PC-3 (cell line): ENCODE data around the gene TMPRSS2. TPM values are rescaled to one million over a fixed set of nuclear protein-coding genes. Genes with fewer than 3 reads are reported as not detected.

Source experiments
- ATAC-seq: fragments of 200-7000 bp; cut with Tn5 transposase; 2 replicates; pipeline ENCODE4 v1.9.1; 2020; ENCODE audit warnings: mild to moderate bottlenecking, moderate library complexity
- BruUV-seq: library from RNA; stranded (reverse); fragments of 400-500 nt; replicated peaks from 2 replicates; lab custom pipeline; 2021; lab: Mats Ljungman, UMichigan
- CTCF ChIA-PET: fragments of 300-600 bp; sonication (Branson Sonifier 250); formaldehyde crosslinking; loops from one replicate; lab custom pipeline; 2022; ENCODE audit warnings: antibody characterized with exemption; lab: Charles Lee
- POLR2A ChIA-PET: fragments of 300-600 bp; sonication (Branson Sonifier 250); formaldehyde crosslinking; loops from one replicate; lab custom pipeline; 2022; ENCODE audit warnings: antibody characterized with exemption; ENCODE audit not compliant: unreplicated experiment; lab: Charles Lee
- DNase-seq: peaks from one replicate; pipeline ENCODE4 v3.0.0-alpha.2; 2015
- H2AFZ ChIP-seq: fragments of 300-600 bp; sonication (generic); 2 replicates; pipeline ENCODE4 v1.6.0; 2016; ENCODE audit warnings: antibody characterized with exemption, low read length
- H3F3A ChIP-seq: fragments of 300-600 bp; sonication (generic); one replicate; pipeline ENCODE4 v1.6.0; 2017; ENCODE audit warnings: antibody characterized with exemption, low read length, control low read depth, mild to moderate bottlenecking; ENCODE audit not compliant: unreplicated experiment
- H3K27ac ChIP-seq: fragments of 300-600 bp; sonication (generic); 2 replicates; pipeline ENCODE4 v1.5.1; 2016; ENCODE audit warnings: mild to moderate bottlenecking, low read length
- H3K27me3 ChIP-seq: fragments of 300-600 bp; sonication (generic); 2 replicates; pipeline ENCODE4 v1.6.1; 2016; ENCODE audit warnings: low read length, mixed read lengths
- H3K36me3 ChIP-seq: fragments of 300-600 bp; sonication (generic); 2 replicates; pipeline ENCODE4 v1.6.1; 2016; ENCODE audit warnings: low read depth, mixed run types, low read length, mixed read lengths
- H3K4me1 ChIP-seq: fragments of 300-600 bp; sonication (generic); 2 replicates; pipeline ENCODE4 v1.5.1; 2016; ENCODE audit warnings: low read length; ENCODE audit not compliant: insufficient read depth
- H3K4me2 ChIP-seq: fragments of 300-600 bp; sonication (generic); 2 replicates; pipeline ENCODE4 v1.6.0; 2016; ENCODE audit warnings: low read length
- H3K4me3 ChIP-seq: fragments of 300-600 bp; sonication (generic); 2 replicates; pipeline ENCODE4 v1.5.1; 2016; ENCODE audit warnings: mild to moderate bottlenecking, low read length, mixed read lengths
- H3K79me2 ChIP-seq: fragments of 300-600 bp; sonication (generic); 2 replicates; pipeline ENCODE4 v1.6.1; 2017; ENCODE audit warnings: low read length, mixed read lengths
- H3K9ac ChIP-seq: fragments of 300-600 bp; sonication (generic); 2 replicates; pipeline ENCODE4 v1.6.0; 2016; ENCODE audit warnings: mild to moderate bottlenecking, low read length
- H3K9me2 ChIP-seq: fragments of 300-600 bp; sonication (generic); replicated peaks from 2 replicates; pipeline ENCODE4 v1.6.1; 2016; ENCODE audit warnings: mixed run types, low read length, mixed read lengths
- H3K9me3 ChIP-seq: fragments of 300-600 bp; sonication (generic); 2 replicates; pipeline ENCODE4 v1.6.1; 2016; ENCODE audit warnings: low read length, mixed read lengths
- H4K20me1 ChIP-seq: fragments of 300-600 bp; sonication (generic); 2 replicates; pipeline ENCODE4 v1.6.1; 2016; ENCODE audit warnings: low read length, mixed read lengths
- EZH2 ChIP-seq: fragments of 300-600 bp; sonication (generic); IDR thresholded peaks from one replicate; pipeline ENCODE4 v1.6.1; 2017; ENCODE audit warnings: antibody characterized with exemption, mild to moderate bottlenecking, low read length; ENCODE audit not compliant: unreplicated experiment
- EZH2phosphoT487 ChIP-seq: fragments of 300-600 bp; sonication (generic); IDR thresholded peaks from 2 replicates; pipeline ENCODE4 v1.6.1; 2018; ENCODE audit warnings: mild to moderate bottlenecking, antibody characterized with exemption, low read length, borderline replicate concordance
- intact Hi-C: fragments of 100-400 bp; cut with micrococcal nuclease; formaldehyde crosslinking; loops from 2 replicates; pipeline ENCODE4 v1.9.0; 2023
- total RNA-seq: library from RNA; depleted of rRNA; stranded (reverse); fragments of >200 nt; gene quantifications from 2 replicates; pipeline ENCODE4 v1.2.3, GENCODE V29; 2014
- TF ChIP-seq, protein P1 (sequence below): fragments of 300-600 bp; sonication (generic); conservative IDR thresholded peaks from 2 replicates; pipeline ENCODE4 v1.5.1; 2017; ENCODE audit warnings: antibody characterized with exemption, low read depth, mild to moderate bottlenecking, low read length

Gene TMPRSS2
- total RNA-seq, 1 experiment from 2014 or later, result 15.8 TPM

DNA sequence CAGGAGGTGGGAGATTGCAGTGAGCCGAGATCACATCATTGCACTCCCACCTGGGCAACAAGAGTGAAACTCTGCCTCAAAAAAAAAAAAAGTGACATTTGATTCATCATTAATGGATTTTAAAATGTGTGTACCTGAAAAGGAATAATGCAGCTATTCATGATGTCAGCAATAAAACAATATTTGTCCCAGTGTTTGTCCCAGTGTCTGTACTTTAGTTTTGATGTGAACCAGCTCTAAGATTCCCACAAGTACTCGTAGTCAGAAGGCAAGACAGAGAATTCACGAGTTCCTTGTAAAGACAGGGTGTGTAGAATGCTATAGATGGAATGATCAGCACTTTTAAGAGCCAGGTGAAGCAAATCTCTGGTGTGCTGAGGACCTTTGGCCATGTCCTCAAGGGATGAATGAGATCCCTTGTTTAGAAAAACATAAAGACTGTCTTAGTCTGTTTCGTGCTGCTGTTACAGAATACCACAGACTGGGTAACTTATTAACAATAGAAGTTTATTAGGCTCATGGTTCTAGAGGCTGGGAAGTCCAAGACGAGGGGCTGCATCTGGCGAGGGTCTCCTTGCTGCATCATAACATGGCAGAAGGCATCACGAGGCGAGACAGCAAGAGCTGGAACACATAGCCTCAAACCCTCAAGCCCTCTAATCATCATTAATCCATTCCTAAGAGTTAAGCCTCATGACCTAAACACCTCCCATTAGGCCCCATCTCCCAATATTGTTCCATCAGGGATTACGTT is 12.0 kb upstream of the TMPRSS2 start:
- no peaks in the 10 kb centered on the region for H4K20me1 ChIP-seq
- no peak overlapping the region for H3K9ac ChIP-seq
- no TSS peak for BruUV-seq
- no peaks in the 10 kb centered on the region for H3K27me3 ChIP-seq
- H3F3A ChIP-seq, result no peaks in the 10 kb centered on the region
- no peaks in the 10 kb centered on the region for H3K36me3 ChIP-seq
- DNase-seq (no peak), ATAC-seq (no peak)
- no peaks in the 10 kb centered on the region for H3K9me2 ChIP-seq
- no peak overlapping the region for H3K4me2 ChIP-seq
- H3K4me3 ChIP-seq, result no peak overlapping the region
- CTCF ChIA-PET, result no interaction called here
- POLR2A ChIA-PET, result no interaction called here
- H3K4me1 ChIP-seq, result peaks cover 5% of the 10 kb centered on the region; the same call in 1 of the 2 replicates
- H3K27ac ChIP-seq, result no peak overlapping the region
- H3K9me3 ChIP-seq, result no peaks in the 10 kb centered on the region
- H2AFZ ChIP-seq, result no peak overlapping the region
- intact Hi-C loops, result no loop called here
- TF ChIP-seq, protein P1, sequence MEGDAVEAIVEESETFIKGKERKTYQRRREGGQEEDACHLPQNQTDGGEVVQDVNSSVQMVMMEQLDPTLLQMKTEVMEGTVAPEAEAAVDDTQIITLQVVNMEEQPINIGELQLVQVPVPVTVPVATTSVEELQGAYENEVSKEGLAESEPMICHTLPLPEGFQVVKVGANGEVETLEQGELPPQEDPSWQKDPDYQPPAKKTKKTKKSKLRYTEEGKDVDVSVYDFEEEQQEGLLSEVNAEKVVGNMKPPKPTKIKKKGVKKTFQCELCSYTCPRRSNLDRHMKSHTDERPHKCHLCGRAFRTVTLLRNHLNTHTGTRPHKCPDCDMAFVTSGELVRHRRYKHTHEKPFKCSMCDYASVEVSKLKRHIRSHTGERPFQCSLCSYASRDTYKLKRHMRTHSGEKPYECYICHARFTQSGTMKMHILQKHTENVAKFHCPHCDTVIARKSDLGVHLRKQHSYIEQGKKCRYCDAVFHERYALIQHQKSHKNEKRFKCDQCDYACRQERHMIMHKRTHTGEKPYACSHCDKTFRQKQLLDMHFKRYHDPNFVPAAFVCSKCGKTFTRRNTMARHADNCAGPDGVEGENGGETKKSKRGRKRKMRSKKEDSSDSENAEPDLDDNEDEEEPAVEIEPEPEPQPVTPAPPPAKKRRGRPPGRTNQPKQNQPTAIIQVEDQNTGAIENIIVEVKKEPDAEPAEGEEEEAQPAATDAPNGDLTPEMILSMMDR, result no peak
- TF ChIP-seq EZH2phosphoT487 (no peak), EZH2 (no peak)
- no peaks in the 10 kb centered on the region for H3K79me2 ChIP-seq

DNA sequence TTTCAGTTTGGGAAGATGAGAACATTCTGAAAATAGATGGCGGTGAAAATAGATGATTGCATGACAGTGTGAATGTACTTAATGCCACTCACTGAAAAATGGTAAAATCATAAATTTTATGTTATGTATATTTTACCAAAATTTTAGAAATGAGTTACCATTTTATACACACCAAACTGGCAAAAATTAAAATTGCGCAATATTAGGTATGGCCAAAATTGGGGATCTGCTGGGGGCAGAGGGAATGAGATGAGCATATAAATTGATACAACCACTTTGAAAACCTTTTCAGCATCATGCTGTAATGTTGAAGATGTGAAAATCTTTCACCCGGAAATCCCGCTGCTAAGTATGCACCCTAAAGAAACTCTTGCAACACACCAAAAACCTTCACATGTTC is 10.8 kb upstream of the TMPRSS2 start:
- no TSS peak for BruUV-seq
- POLR2A ChIA-PET, result no interaction called here

More for the DNA sequence above, 10.8 kb upstream of the TMPRSS2 start:
- H3K27me3 ChIP-seq, result no peaks in the 10 kb centered on the region
- TF ChIP-seq EZH2phosphoT487, result no peak
- TF ChIP-seq, protein P1, result no peak
- TF ChIP-seq EZH2, result no peak
- no peaks in the 10 kb centered on the region for H3F3A ChIP-seq
- intact Hi-C loops, result no loop called here
- H3K4me3 ChIP-seq, result no peak overlapping the region
- no peak overlapping the region for H3K4me2 ChIP-seq
- H3K36me3 ChIP-seq, result no peaks in the 10 kb centered on the region
- ATAC-seq (no peak), DNase-seq (no peak)
- CTCF ChIA-PET, result no interaction called here
- no peak overlapping the region for H3K27ac ChIP-seq
- no peaks in the 10 kb centered on the region for H3K9me3 ChIP-seq
- H3K9ac ChIP-seq, result no peak overlapping the region
- H3K4me1 ChIP-seq, result peaks cover 5% of the 10 kb centered on the region; the same call in 1 of the 2 replicates
- no peaks in the 10 kb centered on the region for H3K79me2 ChIP-seq
- H2AFZ ChIP-seq, result no peak overlapping the region
- no peaks in the 10 kb centered on the region for H3K9me2 ChIP-seq
- H4K20me1 ChIP-seq, result no peaks in the 10 kb centered on the region
